Measurements from ENCODE around the gene SLC25A47.

DNA sequence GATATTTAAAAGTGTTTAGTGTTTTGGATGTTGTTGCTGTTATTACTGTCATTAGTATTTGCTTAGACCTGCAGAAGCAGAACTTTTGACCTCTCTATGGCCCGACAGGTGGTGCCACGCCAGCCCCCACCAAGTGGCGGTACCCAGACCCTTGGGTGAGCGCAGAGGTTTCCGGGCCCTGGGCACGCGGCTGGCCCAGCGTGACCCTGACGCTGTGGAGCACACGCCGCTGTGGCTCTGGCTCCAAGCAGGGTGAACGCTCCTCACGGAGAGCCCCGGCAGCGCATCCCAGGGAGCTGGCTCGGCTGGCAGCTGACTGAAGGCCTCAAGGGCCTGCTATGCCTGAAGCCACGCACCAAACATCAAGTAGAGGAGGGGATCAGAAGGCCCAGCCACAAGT lies 22.6 kb downstream of the SLC25A47 start:
- TF ChIP-seq HNF4A (conservative IDR thresholded peaks at IDR 0.05) (no peak), TAF1 (conservative IDR thresholded peaks at IDR 0.05) (no peak), YY1 (IDR thresholded peaks at IDR 0.05) (no peak), JUND (IDR thresholded peaks at IDR 0.05) (no peak)
- TF ChIP-seq, protein P1, sequence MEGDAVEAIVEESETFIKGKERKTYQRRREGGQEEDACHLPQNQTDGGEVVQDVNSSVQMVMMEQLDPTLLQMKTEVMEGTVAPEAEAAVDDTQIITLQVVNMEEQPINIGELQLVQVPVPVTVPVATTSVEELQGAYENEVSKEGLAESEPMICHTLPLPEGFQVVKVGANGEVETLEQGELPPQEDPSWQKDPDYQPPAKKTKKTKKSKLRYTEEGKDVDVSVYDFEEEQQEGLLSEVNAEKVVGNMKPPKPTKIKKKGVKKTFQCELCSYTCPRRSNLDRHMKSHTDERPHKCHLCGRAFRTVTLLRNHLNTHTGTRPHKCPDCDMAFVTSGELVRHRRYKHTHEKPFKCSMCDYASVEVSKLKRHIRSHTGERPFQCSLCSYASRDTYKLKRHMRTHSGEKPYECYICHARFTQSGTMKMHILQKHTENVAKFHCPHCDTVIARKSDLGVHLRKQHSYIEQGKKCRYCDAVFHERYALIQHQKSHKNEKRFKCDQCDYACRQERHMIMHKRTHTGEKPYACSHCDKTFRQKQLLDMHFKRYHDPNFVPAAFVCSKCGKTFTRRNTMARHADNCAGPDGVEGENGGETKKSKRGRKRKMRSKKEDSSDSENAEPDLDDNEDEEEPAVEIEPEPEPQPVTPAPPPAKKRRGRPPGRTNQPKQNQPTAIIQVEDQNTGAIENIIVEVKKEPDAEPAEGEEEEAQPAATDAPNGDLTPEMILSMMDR (IDR thresholded peaks at IDR 0.05; ENCODE audit: low read depth, low read length, missing input control) = no peak
- TF ChIP-seq, protein P2, sequence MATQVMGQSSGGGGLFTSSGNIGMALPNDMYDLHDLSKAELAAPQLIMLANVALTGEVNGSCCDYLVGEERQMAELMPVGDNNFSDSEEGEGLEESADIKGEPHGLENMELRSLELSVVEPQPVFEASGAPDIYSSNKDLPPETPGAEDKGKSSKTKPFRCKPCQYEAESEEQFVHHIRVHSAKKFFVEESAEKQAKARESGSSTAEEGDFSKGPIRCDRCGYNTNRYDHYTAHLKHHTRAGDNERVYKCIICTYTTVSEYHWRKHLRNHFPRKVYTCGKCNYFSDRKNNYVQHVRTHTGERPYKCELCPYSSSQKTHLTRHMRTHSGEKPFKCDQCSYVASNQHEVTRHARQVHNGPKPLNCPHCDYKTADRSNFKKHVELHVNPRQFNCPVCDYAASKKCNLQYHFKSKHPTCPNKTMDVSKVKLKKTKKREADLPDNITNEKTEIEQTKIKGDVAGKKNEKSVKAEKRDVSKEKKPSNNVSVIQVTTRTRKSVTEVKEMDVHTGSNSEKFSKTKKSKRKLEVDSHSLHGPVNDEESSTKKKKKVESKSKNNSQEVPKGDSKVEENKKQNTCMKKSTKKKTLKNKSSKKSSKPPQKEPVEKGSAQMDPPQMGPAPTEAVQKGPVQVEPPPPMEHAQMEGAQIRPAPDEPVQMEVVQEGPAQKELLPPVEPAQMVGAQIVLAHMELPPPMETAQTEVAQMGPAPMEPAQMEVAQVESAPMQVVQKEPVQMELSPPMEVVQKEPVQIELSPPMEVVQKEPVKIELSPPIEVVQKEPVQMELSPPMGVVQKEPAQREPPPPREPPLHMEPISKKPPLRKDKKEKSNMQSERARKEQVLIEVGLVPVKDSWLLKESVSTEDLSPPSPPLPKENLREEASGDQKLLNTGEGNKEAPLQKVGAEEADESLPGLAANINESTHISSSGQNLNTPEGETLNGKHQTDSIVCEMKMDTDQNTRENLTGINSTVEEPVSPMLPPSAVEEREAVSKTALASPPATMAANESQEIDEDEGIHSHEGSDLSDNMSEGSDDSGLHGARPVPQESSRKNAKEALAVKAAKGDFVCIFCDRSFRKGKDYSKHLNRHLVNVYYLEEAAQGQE (IDR thresholded peaks at IDR 0.05) = no peak
